GM18517 (cell line): ENCODE results near the gene PDCD7.

Source experiments
- ATAC-seq: cut with Tn5 transposase; IDR thresholded peaks from one replicate; pipeline ENCODE4 v1.9.1; 2021; ENCODE audit warnings: mild to moderate bottlenecking, moderate library complexity; ENCODE audit not compliant: unreplicated experiment

Gene PDCD7

DNA sequence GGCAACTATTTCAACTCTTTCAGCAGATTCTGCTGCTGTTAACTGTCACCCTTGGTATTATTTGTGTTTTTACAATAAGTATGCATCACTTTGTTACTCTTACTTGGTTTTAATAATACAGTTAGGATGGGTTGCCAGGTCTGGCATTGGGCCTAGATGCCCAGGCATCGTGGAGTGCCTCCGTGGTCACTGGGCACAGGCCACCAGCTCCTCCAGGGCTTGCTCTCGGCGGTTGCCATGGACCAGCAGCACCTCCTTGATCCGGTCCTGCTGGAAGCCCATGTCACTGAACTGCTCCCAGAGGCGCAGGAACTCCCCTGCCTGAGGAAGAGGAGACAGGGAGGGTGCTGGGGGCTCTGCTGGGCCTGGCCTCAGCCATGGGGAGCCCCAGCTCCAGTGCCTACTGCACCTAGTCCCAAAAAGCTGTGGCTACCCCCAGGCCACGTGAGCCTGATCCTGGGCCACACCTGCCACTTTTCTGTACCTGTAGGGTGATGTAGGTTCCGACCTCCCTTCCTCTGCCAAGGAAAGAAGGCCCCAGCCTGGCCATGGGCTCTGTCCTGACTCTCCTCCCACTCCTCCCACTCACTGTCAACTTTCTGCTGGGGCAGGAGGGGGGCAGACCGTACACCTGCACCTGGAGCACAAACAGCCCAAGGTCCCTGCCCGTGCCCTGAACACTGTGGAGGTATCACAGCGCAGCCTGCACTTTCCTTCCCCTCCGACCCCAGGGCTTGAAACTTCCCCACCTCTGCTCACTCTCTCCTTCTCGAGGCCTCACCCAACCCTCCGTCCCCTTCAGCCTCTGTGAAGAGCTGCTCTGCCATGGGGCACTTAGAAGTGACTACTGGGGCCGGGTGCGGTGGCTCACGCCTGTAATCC, 40.5 kb downstream of the PDCD7 start:
- ATAC-seq: no peak

DNA sequence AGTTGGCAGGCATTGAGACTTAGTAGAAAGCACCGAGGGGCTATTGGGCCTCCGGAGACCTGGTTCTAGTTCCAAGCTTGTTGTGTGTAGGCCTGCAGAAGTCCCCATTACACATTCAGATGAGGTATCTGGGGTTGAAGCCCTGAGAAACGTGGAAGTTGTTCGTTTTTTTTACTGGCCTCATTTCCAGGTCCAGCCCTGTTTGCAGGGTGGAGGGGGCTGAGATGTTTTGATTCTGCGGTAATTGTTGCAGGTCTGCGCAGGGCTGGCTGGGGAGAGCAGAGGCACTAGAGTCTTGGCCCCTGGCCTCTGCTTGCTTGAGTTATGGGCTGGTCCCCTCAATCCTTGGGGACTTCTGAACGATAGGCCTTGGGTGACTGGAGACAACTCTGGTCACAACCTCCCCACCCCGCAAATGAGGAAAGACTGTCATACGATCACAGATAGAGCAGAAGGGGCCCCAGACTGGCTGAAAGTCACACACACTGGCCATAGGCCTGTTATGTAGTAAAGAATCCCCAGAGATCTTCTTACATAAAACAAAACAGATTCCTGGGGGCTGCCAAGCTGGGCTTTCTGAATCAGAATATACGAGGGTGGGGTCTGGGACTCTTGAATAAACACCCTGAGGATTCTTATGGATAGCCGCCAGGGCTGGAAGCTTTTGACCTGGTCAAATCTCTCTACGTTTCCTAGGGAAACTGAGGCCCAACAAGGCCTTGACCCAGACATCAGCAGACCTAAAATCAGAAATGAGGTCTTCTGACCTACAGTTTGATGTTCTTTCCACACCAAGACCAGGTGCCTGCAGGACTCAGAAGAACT, 41.5 kb downstream of the PDCD7 start:
- no peak for ATAC-seq

DNA sequence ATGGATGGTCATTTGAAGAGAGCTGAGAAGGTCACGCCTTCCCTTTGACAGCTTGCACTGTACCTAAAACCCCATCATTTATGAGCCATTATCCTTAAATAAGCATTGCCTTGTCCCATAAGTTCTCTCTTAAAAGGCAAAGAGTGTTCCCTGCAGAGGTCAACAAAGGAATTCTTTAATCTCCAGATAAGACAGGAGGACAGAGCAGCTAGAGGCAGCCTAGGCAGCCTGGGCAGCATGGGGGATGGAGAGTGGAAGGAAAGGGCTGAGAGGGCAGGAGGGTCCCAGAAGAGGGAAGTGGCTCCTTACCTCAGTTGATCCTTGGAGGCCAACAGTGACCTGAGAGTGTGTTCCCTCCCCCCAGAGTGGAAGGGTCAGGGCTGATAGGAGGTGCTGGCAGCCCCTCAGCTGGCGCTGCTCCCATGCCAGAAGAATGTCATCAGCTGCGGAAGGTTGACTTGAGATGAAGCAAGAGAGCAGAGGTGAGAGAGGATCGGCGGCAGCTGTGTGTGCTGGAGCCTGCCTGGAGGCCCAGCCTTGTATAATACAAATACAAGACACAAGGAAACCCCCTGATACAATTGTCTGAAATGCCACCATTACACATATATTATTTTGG, 44.3 kb downstream of the PDCD7 start:
- no peak for ATAC-seq

DNA sequence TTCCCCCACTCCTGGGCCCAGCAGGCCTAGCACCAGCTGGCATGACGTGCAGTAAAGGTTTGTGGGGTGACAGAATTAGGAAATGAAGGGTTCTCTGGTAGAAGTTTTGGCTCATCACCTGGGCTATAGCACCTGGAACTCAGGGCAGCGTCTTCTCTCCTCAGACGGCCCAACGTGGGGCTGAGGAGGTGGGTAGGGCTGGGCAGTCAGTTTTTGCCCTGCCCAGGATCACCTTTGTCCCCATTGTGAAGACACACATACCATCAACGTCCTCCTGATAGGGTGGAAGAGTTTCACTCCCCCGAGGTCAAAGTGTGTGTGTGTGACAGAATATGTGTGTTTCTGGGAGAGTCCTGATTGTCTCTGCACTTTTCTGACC, 45.0 kb downstream of the PDCD7 start:
- no peak for ATAC-seq

DNA sequence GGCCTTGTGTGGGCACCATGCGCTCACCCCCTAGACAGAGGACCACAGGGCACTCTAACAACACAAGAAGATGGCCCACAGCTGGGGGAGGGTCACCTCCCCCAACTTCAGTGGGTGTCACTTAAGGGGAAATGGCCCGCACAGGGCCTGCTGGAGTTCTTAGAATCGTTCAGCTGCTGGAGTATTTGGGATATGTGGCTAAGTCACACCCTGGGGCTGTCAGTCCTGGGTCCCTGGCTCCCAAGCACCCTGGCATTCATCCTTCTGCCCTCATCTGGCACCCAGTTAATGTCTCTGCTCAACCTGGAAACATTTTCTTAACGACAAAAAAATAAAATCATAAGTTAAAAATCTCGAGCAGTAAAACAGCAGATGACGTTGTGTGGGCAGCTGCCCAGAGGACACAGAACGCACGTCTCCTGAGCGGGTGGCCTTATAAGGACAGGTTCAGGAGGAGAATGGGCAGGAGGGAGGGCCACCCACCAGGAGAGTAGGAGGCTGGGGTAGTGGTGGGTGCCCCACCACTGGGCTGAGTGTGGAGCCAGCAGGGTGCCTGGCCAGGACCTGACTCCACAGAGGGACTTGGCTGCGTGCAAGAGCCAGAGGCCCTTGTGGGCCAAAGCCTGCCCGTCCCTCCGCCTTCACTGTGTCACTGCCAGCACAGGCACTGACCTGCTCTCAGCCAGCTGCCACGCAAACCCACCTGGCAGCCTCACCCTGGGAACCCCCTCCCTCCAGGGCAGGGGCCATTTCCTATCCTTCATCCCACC, 45.5 kb downstream of the PDCD7 start:
- ATAC-seq: no peak

DNA sequence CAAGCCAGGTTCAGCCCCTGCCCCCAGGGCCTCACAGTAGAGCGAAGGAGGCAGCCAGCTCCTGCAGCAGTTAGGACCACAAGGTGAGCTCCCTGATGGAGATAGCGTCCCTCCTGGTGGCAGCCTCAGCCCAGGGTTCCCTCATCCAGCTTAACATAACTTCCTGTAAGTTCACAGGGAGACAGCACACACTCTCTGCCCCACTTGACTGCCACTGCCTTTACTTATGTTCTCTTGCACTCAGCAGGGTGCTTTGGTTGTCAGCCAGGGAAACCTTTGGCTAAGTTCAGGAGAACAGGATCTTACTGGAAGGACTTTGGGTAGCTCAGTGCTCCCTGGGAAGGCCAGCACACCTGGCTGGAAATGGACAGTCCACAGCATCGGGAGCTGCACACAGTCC, 46.2 kb downstream of the PDCD7 start:
- ATAC-seq: no peak

DNA sequence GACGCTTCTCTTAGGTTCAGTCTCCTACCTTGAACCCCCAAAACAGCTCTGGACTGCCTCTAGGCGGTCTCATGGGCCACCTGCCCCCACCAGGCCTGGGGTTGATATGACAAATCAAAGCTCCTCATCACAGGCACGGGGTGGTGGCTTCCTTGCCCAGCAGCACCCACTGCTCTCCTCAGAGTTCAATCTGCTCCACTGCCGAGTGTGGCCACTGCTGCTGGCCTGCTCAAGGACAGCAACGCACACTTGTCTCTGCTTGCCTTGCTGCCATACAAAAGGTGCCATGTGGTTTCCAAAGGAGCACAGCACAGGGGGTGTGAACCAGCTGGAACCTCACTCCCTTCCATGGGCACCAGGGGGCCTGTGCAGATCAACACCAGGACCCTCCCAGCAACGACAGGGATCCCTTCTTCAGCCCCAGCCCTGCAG, 46.9 kb downstream of the PDCD7 start:
- ATAC-seq: no peak

DNA sequence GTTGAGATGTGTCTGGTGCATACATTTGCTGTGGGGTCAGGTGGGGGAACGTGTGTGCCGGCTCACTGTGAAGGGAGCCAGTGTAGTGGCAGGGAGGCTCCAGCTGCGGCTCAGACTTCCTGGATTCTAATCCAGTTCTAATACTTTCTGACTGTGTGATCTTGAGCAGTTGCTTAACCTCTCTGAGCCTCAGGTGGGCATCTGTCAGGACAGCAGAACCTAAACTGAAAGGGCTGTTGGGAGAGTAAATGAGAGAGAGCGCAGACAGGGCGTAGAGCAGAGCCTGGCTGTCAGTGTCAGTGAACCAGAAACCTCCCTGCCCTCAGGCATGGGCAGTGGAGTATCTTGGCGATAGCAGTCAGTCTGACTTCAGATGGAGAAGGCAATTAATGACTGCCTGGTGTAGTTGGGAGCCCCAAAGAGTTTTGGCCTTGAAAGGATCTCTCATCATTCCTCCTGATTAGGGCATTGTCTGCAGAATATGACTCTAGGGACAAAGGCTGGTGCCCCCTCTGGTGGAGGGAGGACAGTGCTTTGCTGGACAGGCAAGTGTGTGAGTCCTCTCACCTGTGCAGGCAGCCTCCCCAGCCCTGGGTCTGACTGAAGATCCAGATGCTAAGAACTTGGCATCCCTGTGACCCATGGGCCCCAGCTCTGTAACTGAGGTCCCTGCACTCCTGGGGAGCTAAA, 47.5 kb downstream of the PDCD7 start:
- ATAC-seq: no peak

DNA sequence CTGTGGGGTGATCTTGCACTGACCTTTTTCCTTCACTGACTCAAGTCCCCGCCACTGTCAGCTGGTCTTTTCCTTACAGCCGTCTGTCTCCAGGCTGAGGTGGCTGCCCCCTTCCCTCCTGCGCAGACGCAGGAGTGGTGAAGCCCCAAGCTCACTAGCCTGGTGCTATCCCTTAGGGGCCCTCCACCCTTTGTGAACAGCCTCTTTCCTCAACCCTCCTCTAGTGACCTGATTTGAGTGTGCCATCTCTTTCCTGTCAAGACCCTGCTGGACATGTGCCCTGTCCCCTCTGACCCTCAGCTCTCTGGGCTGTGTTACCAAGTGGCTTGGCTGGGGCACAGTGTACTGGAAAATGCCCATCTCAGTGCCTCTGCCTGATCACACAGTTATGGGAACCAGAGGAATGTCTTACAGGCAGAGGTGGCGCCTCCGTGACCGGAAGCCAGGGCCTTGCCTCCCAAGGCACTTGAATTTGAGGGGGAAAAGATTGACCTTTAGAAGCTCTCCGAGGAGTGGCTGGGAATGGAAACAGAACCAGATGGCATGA, 48.3 kb downstream of the PDCD7 start:
- ATAC-seq: no peak

DNA sequence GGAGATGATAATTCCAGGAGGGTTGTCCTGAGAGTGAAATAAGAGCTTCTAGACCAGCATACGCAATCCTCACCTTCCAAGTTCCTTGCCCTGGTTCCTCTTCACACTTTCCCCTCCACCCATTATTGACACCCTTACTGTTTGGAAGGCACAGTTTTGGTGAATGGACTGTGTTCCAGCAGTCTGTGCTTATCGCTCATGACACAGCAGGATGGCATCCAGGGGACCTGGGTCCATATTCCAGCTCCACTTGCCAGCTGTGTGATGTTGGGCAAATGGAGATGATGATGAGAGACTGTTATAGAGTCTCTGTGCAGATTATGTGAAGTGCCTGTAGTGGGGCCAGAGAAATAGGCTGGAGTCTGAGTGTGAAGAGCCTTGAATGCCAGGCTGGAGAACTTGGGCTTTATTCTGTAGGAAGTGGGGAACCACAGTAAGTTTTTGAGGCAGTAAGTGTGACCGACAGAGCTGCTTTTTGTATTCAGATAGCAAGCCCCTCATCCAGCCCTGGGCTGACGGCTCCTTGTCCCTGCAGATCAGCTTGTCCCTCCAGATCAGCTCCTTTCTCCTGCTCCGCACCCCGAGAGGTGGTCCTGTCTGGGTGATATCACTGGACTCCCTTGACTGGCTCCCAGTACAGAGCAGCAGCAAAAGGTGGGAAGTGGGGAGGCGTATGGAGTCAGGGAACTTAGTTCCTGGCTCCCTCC, 49.0 kb downstream of the PDCD7 start:
- ATAC-seq: no peak

DNA sequence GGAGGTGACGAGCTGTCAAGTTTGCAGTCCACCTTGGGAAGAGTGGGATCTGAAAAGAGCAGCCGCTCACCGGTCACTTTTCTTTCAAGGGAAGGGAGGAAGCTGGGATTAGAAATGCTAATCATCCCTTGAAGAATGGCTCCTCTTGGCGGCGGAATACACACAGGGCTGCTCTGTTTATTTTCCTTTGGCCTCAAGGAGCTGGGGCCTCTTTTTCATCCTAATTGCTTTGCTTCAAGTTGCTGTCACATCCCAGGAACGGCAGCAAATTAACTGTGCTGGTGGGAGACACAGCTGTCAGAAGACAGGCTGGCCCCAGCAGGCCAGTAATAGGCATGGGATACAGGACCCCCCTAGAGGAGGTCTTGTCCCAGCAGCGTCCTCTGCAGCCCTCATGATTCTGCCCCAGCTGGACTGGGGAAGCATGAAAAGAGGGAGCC, 50.3 kb downstream of the PDCD7 start:
- no peak for ATAC-seq

DNA sequence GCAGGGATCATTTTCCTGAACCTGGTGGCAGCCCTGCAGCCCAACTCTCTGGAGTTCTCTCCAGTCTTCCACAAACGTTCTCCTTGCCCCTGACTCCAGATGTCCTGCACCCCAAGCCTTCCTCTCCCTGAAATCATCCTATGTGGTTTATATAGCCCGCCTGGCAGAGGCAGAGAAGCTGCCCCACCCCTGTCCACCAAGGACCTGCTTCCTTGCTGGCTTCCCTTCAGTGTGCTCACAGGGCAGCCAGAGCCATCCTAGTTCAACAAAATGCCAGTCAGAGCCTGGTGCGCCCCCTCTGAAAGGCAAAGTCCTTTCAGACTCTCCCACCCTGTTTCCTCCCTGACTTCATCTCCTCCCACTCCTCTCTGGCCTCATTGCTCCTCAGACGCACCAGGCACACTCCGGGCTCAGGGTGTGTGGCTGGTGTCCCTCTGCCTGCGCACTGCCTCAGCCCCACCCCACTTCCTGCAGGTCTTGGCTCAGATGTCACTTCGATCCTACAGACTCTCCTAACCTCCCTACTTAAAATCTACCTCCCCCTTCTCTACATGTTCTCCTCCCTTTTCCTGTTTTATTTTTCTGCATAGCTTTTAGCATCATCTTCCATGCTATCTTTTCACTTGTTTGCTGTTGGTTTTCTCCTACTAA, 51.2 kb downstream of the PDCD7 start:
- no peak for ATAC-seq

DNA sequence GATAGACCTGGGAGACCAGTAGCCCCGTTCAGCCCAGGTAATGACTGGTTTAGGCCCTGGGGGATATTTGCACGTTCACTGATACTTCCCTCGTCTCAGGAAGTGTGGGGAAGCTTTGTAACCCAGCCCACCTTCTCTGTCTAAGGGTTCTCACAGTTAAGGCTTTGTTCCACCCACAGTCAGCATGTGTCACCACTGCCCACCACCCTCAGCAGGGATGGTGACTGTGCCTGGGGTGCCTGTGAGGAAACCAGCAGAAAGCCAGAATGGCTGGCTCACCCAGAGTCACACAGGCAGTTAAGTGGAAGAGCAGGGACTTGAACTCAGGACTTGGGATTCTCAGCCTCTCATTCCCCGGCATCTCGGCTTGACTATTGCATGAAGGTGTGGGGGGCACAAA, 51.9 kb downstream of the PDCD7 start:
- ATAC-seq: no peak

DNA sequence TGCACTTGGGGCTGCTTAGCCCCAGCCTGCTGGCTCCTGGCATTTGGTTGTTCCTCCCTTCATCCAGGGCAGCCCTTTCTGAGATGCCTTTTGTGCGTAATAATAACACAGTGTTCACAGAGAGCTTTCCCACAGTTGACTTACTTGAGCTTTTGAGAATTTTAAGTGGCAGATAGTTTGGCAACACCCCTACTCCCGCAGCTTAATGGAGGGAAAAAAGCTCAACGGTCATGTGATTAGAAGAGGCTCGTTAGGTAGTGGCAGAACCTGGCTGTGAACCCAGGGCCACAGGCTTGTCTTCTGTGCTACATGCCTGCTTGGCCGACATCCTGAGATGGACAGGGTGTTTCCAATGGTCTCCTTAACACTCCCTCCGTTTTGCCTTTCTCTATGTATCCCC, 52.3 kb downstream of the PDCD7 start:
- ATAC-seq: no peak

DNA sequence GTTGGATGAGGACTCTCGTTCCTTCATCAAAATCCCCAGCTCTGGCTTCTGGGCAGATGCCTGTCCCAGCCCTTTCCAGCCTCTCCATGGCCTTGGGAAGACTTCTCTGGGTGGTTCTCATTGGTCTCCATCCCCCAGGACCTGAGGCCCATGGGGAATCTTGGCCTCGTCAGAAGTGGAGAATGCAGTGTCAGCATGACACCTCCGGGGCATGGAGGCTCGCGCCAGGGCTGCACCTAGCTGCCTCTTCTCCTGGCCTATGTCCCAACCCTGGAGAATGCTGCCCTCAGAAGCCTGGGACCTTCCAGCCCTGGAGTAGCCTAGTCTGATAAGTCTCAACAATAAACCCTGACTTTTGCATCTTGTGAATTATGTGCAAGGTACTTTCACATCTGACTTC, 54.0 kb downstream of the PDCD7 start:
- ATAC-seq: no peak

DNA sequence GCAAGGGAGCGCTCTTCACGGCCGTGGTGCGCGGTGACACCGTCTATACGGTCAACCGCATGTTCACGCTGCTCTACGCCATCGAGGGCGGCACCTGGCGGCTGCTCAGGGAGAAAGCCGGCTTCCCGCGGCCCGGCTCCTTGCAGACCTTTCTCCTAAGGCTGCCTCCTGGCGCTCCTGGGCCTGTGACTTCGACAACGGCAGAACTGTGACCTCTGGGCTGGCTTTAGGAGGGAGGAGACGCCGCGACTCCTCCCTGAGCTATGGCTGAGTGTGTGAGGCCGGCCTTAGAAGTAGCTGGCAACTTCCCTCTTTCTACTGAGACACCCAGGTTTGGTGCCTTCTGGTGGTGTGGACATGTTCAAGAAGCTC, 55.6 kb downstream of the PDCD7 start:
- ATAC-seq: no peak

DNA sequence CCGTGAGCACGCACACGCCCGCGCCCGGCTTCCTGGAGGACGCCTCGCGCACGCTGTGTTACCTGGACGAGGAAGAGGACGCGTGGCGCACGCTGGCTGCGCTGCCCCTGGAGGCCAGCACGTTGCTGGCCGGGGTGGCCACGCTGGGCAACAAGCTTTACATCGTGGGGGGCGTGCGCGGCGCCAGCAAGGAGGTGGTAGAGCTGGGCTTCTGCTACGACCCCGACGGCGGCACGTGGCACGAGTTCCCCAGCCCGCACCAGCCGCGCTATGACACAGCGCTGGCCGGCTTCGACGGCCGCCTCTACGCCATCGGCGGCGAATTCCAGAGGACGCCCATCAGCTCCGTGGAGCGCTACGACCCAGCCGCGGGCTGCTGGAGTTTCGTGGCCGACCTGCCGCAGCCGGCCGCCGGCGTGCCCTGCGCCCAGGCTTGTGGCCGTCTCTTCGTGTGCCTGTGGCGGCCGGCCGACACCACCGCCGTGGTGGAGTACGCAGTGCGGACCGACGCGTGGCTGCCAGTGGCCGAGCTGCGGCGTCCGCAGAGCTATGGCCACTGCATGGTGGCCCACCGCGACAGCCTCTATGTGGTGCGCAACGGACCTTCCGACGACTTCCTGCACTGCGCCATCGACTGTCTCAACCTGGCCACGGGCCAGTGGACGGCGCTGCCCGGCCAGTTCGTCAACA, 56.2 kb downstream of the PDCD7 start:
- no peak for ATAC-seq
